ENCODE measurements around the gene PAPPA.

- TF ChIP-seq CTCF (IDR thresholded peaks at IDR 0.05; ENCODE audit: low read depth, low read length), result no peak
- TF ChIP-seq POLR2A (IDR thresholded peaks at IDR 0.05; ENCODE audit: extremely low read depth, insufficient read length), result no peak
These were observed 208.0 kb downstream of the PAPPA start for GRCh38 chr9:116361547-116361946.
